HAP-1 (cell line): ENCODE measurements around the gene NEK6.

Experiments used
- DNase-seq, 2 experiments: peaks; one replicate each; pipeline ENCODE4 v3.0.0-alpha.2; 2016 to 2020; ENCODE audit warnings: low spot score in 2 of 2
- H3K27me3 ChIP-seq: fragments of 250-450 bp; sonication (Bioruptor Pico); 2 replicates; pipeline ENCODE4 v1.5.1; 2020; ENCODE audit warnings: low read depth, mild to moderate bottlenecking, moderate library complexity
- H3K36me3 ChIP-seq: fragments of 250-450 bp; sonication (Bioruptor Pico); replicated peaks from 2 replicates; pipeline ENCODE4 v1.5.1; 2020; ENCODE audit warnings: mild to moderate bottlenecking
- H3K4me1 ChIP-seq: fragments of 250-450 bp; sonication (Bioruptor Pico); 2 replicates; pipeline ENCODE4 v1.5.1; 2020; ENCODE audit warnings: mild to moderate bottlenecking
- H3K4me3 ChIP-seq: fragments of 250-450 bp; sonication (Bioruptor Pico); 2 replicates; pipeline ENCODE4 v1.5.1; 2020; ENCODE audit warnings: mild to moderate bottlenecking, moderate library complexity
- H3K9me3 ChIP-seq: fragments of 250-450 bp; sonication (Bioruptor Pico); 2 replicates; pipeline ENCODE4 v1.5.1; 2020; ENCODE audit warnings: mild to moderate bottlenecking, moderate library complexity
- in situ Hi-C: fragments of 300-500 bp; cut with MboI; formaldehyde crosslinking; loops from 3 replicates; pipeline ENCODE4 v1.14.3; 2020; ENCODE audit warnings: low sequenced_read_pairs, inconsistent platforms, mixed read lengths

NEK6 gene

DNA sequence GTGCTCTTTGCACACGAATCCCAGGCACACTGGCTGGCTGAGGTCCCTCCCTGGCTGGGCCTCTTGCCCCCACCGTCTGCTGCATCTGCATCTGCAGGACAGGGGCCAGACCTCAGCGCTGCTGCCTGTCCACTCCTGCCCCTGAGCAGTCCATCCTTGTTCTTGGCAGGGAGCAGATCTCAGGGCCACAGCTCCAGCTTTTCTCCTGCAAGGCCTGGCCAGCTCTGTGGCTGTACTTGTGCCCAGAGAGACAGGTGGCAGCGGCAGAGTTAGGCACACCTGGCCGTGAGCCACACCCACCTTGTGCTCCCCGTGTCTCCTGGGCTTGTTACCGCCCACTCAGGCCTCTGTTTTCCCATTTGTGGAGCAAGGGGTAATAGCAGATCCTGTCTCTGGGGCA lies 13.9 kb downstream of the NEK6 start:
- H3K9me3 ChIP-seq = no peaks in the 10 kb centered on the region
- no peaks in the 10 kb centered on the region for H3K27me3 ChIP-seq
- H3K36me3 ChIP-seq = peaks cover 2% of the 10 kb centered on the region; the same call in 1 of the 2 replicates
- H3K4me1 ChIP-seq = no peaks in the 10 kb centered on the region; the same call in 1 of the 2 replicates
- no peak overlapping the region for H3K4me3 ChIP-seq
- DNase-seq = no peak
- in situ Hi-C loops = no loop called here

DNA sequence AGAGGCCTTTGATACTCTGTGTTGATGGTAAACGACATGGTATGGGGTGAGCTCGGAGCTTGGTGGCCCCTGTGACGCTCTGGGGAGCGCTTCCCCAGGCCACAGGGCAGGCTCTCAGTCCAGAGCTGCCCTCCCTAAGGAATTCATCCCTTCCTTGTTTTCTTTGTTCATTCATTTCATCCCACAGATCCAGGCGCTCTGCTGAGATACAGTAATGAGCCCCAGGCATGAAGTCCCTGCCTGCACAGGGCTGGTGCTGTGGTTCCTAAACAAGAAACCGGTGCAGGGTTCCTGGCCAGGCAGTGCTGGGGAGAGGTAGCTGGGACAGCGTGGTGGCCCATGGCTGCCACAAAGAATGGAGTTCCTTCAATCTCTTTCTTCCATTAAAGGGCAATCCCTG lies 14.4 kb downstream of the NEK6 start:
- H3K4me1 ChIP-seq = no peaks in the 10 kb centered on the region; the same call in 1 of the 2 replicates

GRCh38 chr9:124272979-124273378 lies 15.2 kb downstream of the NEK6 start:
- no peaks in the 10 kb centered on the region for H3K27me3 ChIP-seq
- H3K9me3 ChIP-seq = no peaks in the 10 kb centered on the region
- no peak for DNase-seq
- no peaks in the 10 kb centered on the region; the same call in 1 of the 2 replicates for H3K4me1 ChIP-seq
- peaks cover 2% of the 10 kb centered on the region; the same call in 1 of the 2 replicates for H3K36me3 ChIP-seq
- in situ Hi-C loops = no loop called here
- H3K4me3 ChIP-seq = no peak overlapping the region

More for the DNA sequence above, 14.4 kb downstream of the NEK6 start:
- no peaks in the 10 kb centered on the region for H3K9me3 ChIP-seq
- H3K27me3 ChIP-seq = no peaks in the 10 kb centered on the region
- peaks cover 2% of the 10 kb centered on the region; the same call in 1 of the 2 replicates for H3K36me3 ChIP-seq
- H3K4me3 ChIP-seq = no peak overlapping the region
- no peak for DNase-seq
- in situ Hi-C loops = no loop called here

DNA sequence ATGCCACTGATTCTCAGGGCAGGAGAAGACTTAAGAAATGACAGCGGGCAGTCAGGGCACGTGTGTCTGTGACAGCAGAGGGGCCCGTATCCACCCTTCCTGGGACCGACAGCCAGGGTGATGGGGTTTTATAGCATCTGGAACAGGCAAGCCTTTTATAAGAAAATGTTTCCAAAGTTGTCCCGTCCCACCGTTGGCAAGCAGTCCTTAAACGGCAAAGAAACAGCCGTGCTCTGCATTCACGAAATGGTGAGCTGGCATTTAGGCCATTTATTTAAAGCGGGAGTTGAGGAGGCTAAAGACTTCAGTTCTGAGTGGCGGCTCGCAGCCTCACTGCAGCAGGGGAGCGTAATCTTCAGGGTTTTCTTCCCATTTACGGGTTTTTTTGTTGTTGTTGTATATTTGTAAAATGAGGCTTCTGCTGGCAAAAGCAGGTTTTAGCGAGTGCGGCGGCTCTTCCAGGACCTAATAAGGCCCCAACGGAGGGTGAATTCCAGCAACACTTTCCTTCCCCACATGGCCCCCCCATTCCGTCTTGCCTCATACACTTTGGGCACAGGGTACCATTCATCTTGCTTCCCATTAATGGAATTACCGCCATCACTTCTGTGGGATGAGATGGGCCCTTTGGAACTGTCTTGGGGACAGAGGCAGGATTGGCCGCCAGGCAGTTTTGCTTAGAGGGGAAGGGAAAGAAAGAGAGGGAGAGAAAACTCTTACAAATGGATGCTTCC lies 15.8 kb downstream of the NEK6 start:
- DNase-seq = no peak
- Histone ChIP-seq H3K4me3 (no peak overlapping the region), H3K4me1 (no peaks in the 10 kb centered on the region; the same call in 1 of the 2 replicates), H3K27me3 (no peaks in the 10 kb centered on the region), H3K9me3 (no peaks in the 10 kb centered on the region), H3K36me3 (peaks cover 2% of the 10 kb centered on the region; the same call in 1 of the 2 replicates)
- in situ Hi-C loops = no loop called here

DNA sequence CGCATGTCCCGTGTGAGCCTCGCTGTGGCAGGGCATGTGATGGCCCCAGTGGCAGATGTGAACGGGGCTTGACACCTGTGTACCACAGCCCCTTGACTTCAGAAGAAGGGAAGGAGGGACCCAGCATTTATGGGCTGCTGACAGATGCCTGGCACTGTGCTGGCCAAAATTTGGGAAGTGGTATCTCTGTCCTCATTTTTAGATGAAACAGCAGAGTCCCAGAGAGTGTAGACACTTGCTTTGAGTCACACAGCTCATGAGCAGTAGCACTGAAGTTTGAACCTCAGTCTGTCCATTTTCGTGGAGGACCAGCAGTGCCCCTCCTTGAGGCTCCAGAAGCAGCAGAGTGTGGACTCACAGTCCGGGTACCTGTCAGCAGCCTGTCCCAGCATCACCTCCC lies 16.5 kb downstream of the NEK6 start:
- Histone ChIP-seq H3K9me3 (no peaks in the 10 kb centered on the region), H3K27me3 (no peaks in the 10 kb centered on the region), H3K4me3 (no peak overlapping the region), H3K36me3 (peaks cover 2% of the 10 kb centered on the region; the same call in 1 of the 2 replicates), H3K4me1 (no peaks in the 10 kb centered on the region; the same call in 1 of the 2 replicates)
- in situ Hi-C loops = no loop called here
- no peak for DNase-seq

DNA sequence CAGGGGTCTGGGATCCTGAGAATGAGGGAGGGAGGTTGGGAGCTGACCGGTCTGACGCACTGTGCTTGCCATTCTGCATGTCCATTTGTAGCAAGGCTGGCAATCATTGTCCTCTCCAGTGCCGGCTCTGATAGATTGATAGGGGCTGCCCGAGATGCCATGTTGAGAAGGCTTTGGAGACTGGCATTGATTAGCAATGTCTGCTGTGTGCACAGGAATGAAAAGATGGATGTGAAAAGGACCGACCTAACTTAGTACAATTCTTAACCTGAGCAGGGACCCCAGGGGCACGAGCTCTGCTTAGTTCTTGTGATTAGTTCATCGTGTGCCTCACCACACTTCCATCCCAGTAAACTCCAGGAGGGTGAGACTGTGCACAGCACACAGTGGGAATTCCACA lies 17.0 kb downstream of the NEK6 start:
- Histone ChIP-seq H3K4me3 (no peak overlapping the region), H3K27me3 (no peaks in the 10 kb centered on the region), H3K36me3 (peaks cover 2% of the 10 kb centered on the region; the same call in 1 of the 2 replicates), H3K9me3 (no peaks in the 10 kb centered on the region), H3K4me1 (no peaks in the 10 kb centered on the region; the same call in 1 of the 2 replicates)
- in situ Hi-C loops = no loop called here
- no peak for DNase-seq

DNA sequence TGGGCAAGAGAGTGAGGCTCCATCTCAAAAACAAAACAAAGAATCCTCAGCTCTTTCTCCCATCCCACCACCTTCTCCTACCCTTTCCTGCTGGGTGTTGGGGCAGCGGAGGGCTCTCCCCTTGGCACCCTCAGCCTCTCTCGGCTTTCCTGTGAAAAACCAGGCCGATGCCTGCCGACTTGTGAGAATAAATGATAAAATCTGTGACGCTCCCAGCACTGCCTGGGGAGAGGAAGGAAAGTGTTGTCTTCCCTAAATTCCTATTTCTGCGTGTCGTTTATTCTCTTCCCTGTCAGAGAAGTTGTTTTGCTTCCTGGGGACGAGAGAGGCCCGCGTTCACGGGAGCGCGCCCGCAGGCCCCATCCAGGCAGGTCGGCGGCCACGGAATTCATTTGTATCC lies 19.7 kb downstream of the NEK6 start:
- Histone ChIP-seq H3K27me3 (no peaks in the 10 kb centered on the region), H3K4me1 (no peaks in the 10 kb centered on the region), H3K36me3 (no peaks in the 10 kb centered on the region), H3K9me3 (no peaks in the 10 kb centered on the region), H3K4me3 (no peak overlapping the region)
- no peak for DNase-seq
- in situ Hi-C loops = no loop called here

- no peaks in the 10 kb centered on the region for H3K36me3 ChIP-seq
- no peak for DNase-seq
- no peak overlapping the region for H3K4me3 ChIP-seq
- no peaks in the 10 kb centered on the region for H3K27me3 ChIP-seq
- no peaks in the 10 kb centered on the region for H3K4me1 ChIP-seq
- H3K9me3 ChIP-seq = no peaks in the 10 kb centered on the region
- in situ Hi-C loops = no loop called here
These were observed 20.3 kb downstream of the NEK6 start for GRCh38 chr9:124278054-124278540.

DNA sequence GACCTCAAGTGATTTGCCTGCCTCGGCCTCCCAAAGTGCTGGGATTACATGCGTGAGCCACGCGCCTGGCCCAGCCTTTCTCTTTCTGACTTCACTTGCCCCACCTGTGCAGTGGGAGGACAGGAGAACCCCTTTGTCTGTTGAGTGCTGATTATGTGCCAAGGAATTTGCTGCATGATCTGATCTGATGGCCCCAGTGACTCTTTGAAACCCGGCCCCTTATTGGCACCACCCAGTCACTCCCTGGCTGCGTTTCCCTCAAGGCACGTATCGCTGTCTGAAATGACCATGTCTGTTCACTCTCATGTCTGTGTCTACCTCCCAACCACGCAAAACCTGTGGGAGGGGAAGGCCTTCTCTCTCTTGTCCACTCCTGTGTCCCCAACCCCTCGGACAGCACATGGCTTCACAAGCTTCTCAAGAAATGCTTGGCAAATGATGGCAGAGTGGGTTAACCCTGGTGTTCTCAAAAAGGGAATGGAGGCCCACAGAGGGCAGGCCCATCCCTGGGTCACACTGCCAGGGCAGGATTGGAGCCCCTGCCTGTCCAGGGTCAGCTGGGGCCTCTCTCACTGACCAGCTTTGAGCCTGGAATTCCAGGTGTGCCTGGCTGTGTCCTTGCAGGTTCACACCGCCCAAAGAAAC lies 21.9 kb downstream of the NEK6 start:
- Histone ChIP-seq H3K36me3 (no peaks in the 10 kb centered on the region), H3K4me1 (no peaks in the 10 kb centered on the region), H3K4me3 (no peak overlapping the region), H3K9me3 (no peaks in the 10 kb centered on the region), H3K27me3 (no peaks in the 10 kb centered on the region)
- no peak for DNase-seq
- in situ Hi-C loops = no loop called here

DNA sequence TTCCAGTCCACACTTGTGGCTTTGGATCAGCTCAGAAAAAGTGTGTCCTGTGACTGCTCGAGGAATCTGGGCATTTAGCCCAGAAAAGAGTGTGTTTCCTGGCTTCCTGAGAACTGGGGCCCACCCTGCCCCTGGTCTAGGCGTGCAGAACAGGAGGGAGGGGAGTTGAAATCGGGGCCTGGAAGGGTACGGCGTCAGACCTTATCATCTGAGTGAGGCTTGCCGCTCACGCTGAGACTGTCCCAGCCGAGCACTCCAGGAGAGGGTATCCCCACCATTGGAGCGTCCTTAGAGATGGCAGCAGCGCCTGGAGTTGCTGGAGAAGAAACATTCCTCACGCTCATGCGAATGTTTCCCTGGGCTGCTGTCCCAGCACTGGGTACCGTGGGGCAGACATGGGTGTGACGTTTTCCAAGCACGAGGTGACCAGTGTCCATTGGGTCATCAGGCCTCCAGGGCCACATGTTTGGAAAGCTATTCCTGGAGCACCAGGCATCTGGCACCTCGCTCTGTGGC lies 22.5 kb downstream of the NEK6 start:
- no peaks in the 10 kb centered on the region for H3K4me1 ChIP-seq
- no peaks in the 10 kb centered on the region for H3K9me3 ChIP-seq
- no peaks in the 10 kb centered on the region for H3K36me3 ChIP-seq
- no peak overlapping the region for H3K4me3 ChIP-seq
- no peak for DNase-seq
- in situ Hi-C loops = no loop called here
- no peaks in the 10 kb centered on the region for H3K27me3 ChIP-seq

GRCh38 chr9:124281931-124282371 lies 24.2 kb downstream of the NEK6 start:
- Histone ChIP-seq H3K9me3 (no peaks in the 10 kb centered on the region), H3K27me3 (no peaks in the 10 kb centered on the region), H3K36me3 (no peaks in the 10 kb centered on the region; the same call in 1 of the 2 replicates), H3K4me3 (no peak overlapping the region), H3K4me1 (no peaks in the 10 kb centered on the region)
- in situ Hi-C loops = no loop called here
- DNase-seq = no peak

- Histone ChIP-seq H3K4me1 (no peaks in the 10 kb centered on the region), H3K36me3 (no peaks in the 10 kb centered on the region; the same call in 1 of the 2 replicates), H3K27me3 (no peaks in the 10 kb centered on the region), H3K9me3 (no peaks in the 10 kb centered on the region), H3K4me3 (no peak overlapping the region)
- in situ Hi-C loops = no loop called here
- no peak for DNase-seq
These were observed 24.9 kb downstream of the NEK6 start for GRCh38 chr9:124282442-124283227.

GRCh38 chr9:124283228-124283814 lies 25.6 kb downstream of the NEK6 start:
- Histone ChIP-seq H3K4me3 (no peak overlapping the region), H3K4me1 (no peaks in the 10 kb centered on the region), H3K27me3 (no peaks in the 10 kb centered on the region), H3K36me3 (no peaks in the 10 kb centered on the region; the same call in 1 of the 2 replicates), H3K9me3 (no peaks in the 10 kb centered on the region)
- DNase-seq = no peak
- in situ Hi-C loops = no loop called here
